Stomach smooth muscle (tissue), 2 donors: ENCODE results near the gene NANOS3.

ENCODE experiments used
- H3K27ac ChIP-seq: one replicate; pipeline ENCODE4 v1.7.0; 2013; ENCODE audit warnings: mild to moderate bottlenecking, low read length, inconsistent platforms
- H3K27me3 ChIP-seq, 2 donors: one replicate each; pipeline ENCODE4 v1.7.0; 2013; ENCODE audit warnings: low read length in 2 of 2; ENCODE audit not compliant: insufficient read depth in 2 of 2, control insufficient read depth in 1 of 2
- H3K36me3 ChIP-seq, 2 donors: one replicate each; pipeline ENCODE4 v1.7.0; 2013; ENCODE audit warnings: low read length in 2 of 2; ENCODE audit not compliant: control insufficient read depth in 2 of 2, insufficient read depth in 2 of 2
- H3K4me1 ChIP-seq: one replicate; pipeline ENCODE4 v1.7.0; 2013; ENCODE audit warnings: low read length; ENCODE audit not compliant: control insufficient read depth, insufficient read depth
- H3K4me3 ChIP-seq, 2 donors: one replicate each; pipeline ENCODE4 v1.7.0; 2013; ENCODE audit warnings: low read length in 2 of 2
- H3K9ac ChIP-seq, 2 donors: one replicate each; pipeline ENCODE4 v1.7.0; 2013; ENCODE audit warnings: low read length in 2 of 2, mild to moderate bottlenecking in 1 of 2
- H3K9me3 ChIP-seq, 2 donors: one replicate each; pipeline ENCODE4 v1.7.0; 2013; ENCODE audit warnings: low read length in 2 of 2; ENCODE audit not compliant: control insufficient read depth in 2 of 2
- donor health status: healthy.
- donor health status: Pancreatic carcinoma.

NANOS3 gene

DNA sequence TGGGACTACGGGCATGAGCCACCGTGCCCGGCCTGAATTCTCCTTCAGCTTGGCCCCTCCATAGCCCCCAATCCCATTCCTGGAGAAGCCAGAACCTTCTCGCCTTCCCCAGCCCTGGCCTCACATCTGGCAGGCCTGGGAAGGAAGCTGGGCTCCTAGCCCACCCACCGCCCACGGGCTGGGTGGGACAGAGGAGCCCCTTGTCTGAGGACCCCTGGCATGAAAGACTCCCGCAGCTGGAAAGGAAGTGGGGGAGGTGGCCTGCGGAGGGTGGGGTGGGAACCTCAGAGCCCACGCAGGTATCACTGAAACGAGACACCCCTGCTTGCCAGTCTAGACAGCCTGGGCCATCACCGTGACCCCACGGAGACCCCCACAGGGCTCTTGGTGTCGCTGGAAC, 7.7 kb upstream of the NANOS3 start:
- Histone ChIP-seq H3K27me3 (peaks cover 0 to 4% of the 10 kb centered on the region in 2 donors), H3K4me1 (peaks cover 12% of the 10 kb centered on the region), H3K9me3 (no peaks in the 10 kb centered on the region), H3K36me3 (no peaks in the 10 kb centered on the region), H3K9ac (no peak overlapping the region), H3K27ac (no peak overlapping the region), H3K4me3 (no peak overlapping the region)

DNA sequence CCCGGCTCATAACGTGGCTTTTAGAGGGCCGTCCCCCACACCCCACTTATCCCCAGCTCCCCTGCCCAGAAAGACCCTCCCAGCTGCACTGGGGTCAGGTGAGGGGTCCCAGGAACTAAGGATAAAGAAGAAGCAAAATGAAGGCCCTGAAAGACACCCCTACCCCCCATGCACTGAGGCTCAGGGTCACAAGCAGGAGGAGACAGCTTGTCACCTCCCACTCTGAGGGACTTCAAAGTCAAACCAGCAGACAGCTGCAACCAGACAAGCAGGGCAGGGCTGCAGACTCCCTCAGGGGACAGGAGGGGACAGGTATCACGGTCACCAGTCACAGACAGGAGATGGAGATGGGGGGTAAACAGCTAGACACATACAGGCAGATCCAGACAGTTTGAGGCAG, 6.1 kb upstream of the NANOS3 start:
- Histone ChIP-seq H3K9ac (no peak overlapping the region), H3K4me1 (peaks cover 9% of the 10 kb centered on the region), H3K27me3 (peaks cover 0 to 4% of the 10 kb centered on the region in 2 donors), H3K9me3 (no peaks in the 10 kb centered on the region), H3K36me3 (no peaks in the 10 kb centered on the region), H3K27ac (no peak overlapping the region), H3K4me3 (no peak overlapping the region)

DNA sequence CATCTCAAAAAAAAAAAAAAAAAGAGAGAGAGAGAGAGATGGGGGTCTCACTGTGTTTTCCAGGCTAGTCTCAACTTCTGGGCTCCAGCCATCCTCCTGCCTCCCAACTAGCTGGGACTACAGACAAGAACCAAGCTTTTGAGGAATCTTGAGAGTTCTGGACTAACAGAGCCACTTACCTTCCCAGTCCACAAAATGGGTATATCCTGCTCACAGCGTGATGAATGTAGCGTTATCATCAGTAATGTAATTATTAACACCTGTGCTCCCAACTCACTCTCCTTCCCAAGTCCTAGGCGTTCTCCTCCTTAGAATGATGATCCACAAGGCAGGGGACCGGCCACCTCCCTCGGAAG, 4.6 kb upstream of the NANOS3 start:
- H3K36me3 ChIP-seq: no peaks in the 10 kb centered on the region
- H3K27me3 ChIP-seq: peaks cover 0 to 4% of the 10 kb centered on the region in 2 donors
- no peak overlapping the region for H3K9ac ChIP-seq
- H3K9me3 ChIP-seq: no peaks in the 10 kb centered on the region
- no peak overlapping the region for H3K27ac ChIP-seq
- H3K4me1 ChIP-seq: no peaks in the 10 kb centered on the region
- H3K4me3 ChIP-seq: no peak overlapping the region

DNA sequence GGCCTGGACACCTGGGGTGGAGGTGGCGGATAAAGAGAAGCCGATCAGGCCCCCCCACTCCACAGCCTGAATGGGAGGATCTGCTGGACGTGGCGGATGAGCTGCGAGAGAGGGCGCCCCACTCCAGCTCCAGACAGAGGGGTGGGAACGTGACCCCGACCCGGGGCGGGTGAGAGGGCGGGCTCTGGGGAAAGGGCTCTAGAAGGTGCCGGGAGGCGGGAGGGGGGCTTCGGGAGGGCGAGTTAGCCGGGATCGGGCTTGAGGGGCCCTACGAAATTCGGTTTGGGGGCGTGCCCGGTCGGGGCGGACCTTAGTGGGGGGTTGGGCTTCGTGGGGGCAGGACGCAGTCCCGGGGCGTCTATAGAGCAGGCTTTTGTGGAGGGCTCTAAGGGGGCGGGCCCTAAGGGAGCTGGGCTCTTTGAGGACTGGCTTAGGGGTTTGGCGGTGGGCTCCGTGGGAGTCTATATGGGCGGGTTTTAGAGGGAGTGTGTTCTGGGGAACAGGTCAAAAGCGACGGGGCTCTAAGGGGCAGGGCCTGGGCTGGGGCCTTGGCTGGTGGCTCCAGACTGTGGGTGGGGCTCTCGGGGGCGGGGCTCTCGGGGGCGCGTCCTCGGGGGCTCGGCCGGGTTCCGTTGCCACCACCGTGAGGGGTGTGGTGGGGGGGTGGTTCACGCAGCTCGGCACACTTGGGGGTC, 4.1 kb upstream of the NANOS3 start:
- Histone ChIP-seq H3K9ac (no peak overlapping the region), H3K27me3 (peaks cover 0 to 4% of the 10 kb centered on the region in 2 donors), H3K9me3 (no peaks in the 10 kb centered on the region), H3K36me3 (no peaks in the 10 kb centered on the region), H3K27ac (no peak overlapping the region), H3K4me3 (no peak overlapping the region), H3K4me1 (no peaks in the 10 kb centered on the region)

DNA sequence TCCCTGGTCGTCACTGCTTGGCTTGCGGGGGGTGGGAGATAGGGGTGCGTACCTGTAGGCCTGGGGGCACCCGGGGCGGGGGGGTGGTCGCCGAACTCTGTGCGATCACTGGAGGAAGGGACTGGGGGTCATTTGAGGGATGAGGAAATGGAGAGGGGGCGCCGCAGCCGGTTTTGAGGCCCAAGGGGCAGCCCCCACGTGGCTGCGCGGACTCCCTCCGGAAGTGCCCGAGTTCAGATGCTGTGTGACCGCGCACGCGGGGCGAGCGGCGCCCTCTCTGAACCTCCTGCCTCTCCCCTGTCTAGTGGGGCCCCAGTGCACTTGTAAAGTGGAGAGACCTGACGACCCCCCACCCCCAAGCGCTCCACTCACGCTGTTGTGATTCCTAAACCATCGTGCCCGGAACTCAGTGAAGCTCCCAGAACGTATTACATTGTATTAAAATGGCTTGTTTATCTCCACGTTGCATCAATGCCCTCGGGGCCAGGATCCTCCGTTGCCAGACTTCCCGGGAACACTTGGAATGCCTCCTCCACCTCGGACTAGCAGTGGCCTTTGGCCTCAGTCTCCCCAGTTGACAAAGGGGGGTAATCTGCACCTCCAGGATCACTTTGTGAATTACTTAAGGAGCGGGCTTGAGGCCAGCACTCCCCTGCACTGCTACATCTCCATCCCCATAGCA, 3.0 kb upstream of the NANOS3 start:
- H3K4me1 ChIP-seq: no peaks in the 10 kb centered on the region
- H3K9ac ChIP-seq: no peak overlapping the region
- H3K27ac ChIP-seq: no peak overlapping the region
- no peak overlapping the region for H3K4me3 ChIP-seq
- no peaks in the 10 kb centered on the region for H3K36me3 ChIP-seq
- no peaks in the 10 kb centered on the region for H3K9me3 ChIP-seq
- peaks cover 0 to 4% of the 10 kb centered on the region in 2 donors for H3K27me3 ChIP-seq

DNA sequence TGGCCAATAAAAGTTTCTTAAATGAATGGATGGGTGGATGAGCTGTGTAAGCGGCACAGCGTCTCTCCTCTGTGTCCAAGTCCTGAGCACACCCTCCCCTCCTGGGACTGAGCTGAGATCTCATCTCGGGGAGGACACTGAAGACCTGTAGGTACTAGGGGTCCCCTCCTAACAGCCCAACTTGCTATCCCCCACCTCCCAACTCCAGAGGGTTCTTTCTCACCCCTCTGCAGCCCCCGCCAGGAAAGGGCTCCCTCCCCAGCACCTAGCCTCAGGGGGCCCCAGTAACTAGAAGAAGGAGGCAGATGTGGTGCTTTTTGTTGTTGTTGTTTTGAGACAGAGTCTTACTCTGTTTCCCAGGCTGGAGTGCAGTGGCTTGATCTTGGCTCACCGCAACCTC, 1.1 kb upstream of the NANOS3 start:
- H3K9ac ChIP-seq: no peak overlapping the region
- H3K4me1 ChIP-seq: peaks cover 17% of the 10 kb centered on the region
- H3K27ac ChIP-seq: no peak overlapping the region
- no peaks in the 10 kb centered on the region for H3K9me3 ChIP-seq
- H3K36me3 ChIP-seq: no peaks in the 10 kb centered on the region
- H3K27me3 ChIP-seq: peaks cover 0 to 4% of the 10 kb centered on the region in 2 donors
- H3K4me3 ChIP-seq: no peak overlapping the region

DNA sequence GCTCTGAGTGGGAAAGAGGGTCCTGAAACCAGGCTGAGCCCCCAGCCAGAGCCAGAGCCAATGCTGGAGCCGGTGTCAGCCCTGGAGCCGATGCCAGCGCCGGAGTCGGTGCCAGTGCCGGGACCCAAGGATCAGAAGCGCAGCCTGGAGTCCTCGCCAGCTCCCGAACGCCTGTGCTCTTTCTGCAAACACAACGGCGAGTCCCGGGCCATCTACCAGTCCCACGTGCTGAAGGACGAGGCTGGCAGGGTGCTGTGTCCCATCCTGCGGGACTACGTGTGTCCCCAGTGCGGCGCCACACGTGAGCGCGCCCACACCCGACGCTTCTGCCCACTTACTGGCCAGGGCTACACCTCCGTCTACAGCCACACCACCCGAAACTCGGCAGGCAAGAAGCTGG, 369 bp downstream of the NANOS3 start:
- Histone ChIP-seq H3K4me1 (peaks cover 18% of the 10 kb centered on the region), H3K9ac (no peak overlapping the region), H3K9me3 (no peaks in the 10 kb centered on the region), H3K4me3 (no peak overlapping the region), H3K36me3 (no peaks in the 10 kb centered on the region), H3K27me3 (peaks cover 0 to 3% of the 10 kb centered on the region in 2 donors), H3K27ac (no peak overlapping the region)

DNA sequence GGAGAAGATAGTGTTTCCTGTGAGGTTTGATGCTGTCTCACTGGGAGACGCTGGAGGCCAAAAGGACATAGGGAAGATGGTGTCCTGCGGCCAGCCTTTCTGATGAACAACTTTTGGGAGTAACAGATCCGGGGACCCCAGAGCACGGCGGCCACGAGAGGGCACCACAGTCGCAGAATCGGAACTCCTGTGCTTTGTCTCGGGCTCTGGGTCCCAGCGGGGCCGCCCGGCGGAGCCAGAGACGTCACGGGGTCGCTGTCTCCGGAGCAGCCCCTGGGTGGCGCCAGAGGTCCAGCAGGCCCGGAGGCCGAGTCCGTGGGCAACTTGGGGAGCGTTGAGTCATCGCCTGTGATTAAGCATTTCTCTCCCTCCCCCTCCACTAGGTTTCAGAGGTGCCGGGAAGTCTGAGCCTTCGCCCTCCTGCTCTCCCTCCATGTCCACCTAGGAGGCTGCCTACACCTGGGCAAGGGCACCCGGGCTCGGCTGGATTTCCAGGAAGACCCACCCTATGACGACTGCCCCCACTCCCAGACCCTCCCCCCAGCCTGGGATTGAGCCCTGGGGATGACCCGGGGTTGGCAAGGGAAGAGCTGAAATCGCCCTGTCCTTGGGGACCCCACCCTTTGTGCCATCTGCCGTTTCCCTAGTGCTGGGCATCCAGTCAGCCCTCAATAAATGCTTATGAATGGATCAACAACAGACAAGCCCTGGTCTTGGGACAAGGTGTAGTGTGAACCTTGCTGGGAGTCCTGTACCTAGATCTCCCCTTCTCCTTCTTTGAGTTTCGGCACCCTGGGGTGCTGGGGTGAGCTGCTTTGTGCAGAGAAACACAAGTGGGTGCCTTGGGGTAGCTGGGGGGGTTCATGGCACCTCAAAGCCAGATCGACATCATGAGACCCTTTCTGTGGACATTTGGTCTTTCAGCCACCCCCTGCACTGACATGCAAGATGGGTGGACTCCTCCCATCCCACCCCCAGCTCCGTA, 3.4 kb downstream of the NANOS3 start:
- no peaks in the 10 kb centered on the region for H3K9me3 ChIP-seq
- peaks cover 18% of the 10 kb centered on the region for H3K4me1 ChIP-seq
- H3K4me3 ChIP-seq: peak overlapping the region; percentile 44 to 66
- no peaks in the 10 kb centered on the region for H3K27me3 ChIP-seq
- peak overlapping the region; percentile 66 for H3K27ac ChIP-seq
- H3K9ac ChIP-seq: peak overlapping the region; percentile 52 to 71
- no peaks in the 10 kb centered on the region for H3K36me3 ChIP-seq

DNA sequence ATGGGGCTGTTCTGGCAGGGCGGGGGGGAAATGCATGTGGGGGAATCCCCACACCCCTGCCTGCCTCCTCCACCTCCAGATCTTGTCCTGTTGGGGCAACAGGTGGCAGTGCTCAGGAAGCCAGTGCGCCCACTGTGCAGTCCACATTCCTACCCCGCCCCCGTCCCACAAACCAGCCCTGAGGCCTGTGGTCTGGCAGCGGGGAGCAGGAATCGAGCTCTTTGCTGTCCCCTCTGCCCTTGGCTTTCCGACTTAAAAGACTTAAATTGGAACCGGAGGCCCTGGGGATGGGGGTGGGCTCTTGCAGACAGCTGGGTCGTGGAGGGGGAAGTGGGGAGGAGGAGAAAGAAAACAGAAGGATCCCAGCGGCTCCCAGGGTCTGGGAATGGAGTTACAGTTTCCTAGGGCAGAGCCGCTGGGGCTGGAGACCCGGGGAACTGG, 4.3 kb downstream of the NANOS3 start:
- H3K9ac ChIP-seq: no peak overlapping the region
- H3K27ac ChIP-seq: no peak overlapping the region
- H3K27me3 ChIP-seq: no peaks in the 10 kb centered on the region
- H3K9me3 ChIP-seq: no peaks in the 10 kb centered on the region
- no peak overlapping the region for H3K4me3 ChIP-seq
- H3K36me3 ChIP-seq: no peaks in the 10 kb centered on the region
- H3K4me1 ChIP-seq: peaks cover 18% of the 10 kb centered on the region

DNA sequence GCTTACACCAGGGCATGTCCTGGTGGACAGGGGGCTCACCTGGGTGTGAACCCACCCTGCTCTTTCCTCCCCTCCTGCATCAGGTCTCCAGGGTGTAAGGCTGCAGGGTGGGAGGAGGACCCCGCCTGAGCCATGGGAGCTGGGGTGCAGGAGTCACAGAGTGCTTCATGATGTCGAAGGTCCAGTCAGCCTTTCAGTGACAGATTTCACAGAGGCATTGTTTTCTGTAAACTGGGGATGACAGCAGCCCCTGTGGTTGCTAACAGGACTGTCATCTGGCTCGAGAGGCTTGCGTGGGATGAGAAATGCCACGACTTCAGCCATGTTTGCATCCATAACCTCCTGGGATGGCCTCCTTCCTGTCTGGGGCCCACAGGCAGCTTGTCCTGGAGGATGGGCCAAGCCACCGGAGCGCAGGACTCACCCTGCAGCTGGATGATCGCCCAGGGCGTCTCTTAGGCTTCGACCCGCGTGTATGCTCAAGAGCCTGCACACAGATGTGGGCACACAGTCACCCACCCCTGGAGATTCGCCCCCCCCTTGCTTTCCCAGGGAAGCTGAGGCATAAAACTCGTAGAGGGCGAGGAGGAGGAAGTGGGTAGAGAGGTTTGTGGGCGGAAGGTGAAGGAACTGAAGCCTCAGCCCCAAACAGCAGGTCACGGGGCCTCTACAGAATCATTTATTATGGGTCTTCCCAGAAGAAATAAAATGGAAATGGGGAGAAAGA, 4.9 kb downstream of the NANOS3 start:
- H3K9me3 ChIP-seq: no peaks in the 10 kb centered on the region
- peaks cover 18% of the 10 kb centered on the region for H3K4me1 ChIP-seq
- H3K4me3 ChIP-seq: no peak overlapping the region
- peak overlapping the region in 1 of 2 donors; percentile 15 for H3K9ac ChIP-seq
- no peaks in the 10 kb centered on the region for H3K36me3 ChIP-seq
- no peaks in the 10 kb centered on the region for H3K27me3 ChIP-seq
- no peak overlapping the region for H3K27ac ChIP-seq
